H9 (cell line): ENCODE results near the gene MGAT4D. TPM values are rescaled to one million over a fixed set of nuclear protein-coding genes. Genes with fewer than 3 reads are reported as not detected.
"Not testable (repeated sequence)": the region's sequence is repeated elsewhere in the genome, so short reads cannot be mapped to it uniquely, and the experiment has no call there.

Experiments used
- DNase-seq: peaks from one replicate; pipeline ENCODE4 v3.0.0-alpha.2; 2017
- H2AFZ ChIP-seq: one replicate; pipeline ENCODE4 v1.6.1; 2013; ENCODE audit warnings: mild to moderate bottlenecking, low read length, control low read depth, moderate library complexity
- H2AK5ac ChIP-seq: 2 replicates; pipeline ENCODE4 v1.6.1; 2013; ENCODE audit warnings: low read length, control low read depth, mixed read lengths; ENCODE audit not compliant: insufficient read length
- H2BK120ac ChIP-seq: one replicate; pipeline ENCODE4 v1.6.1; 2013; ENCODE audit warnings: low read depth, mild to moderate bottlenecking, low read length, control low read depth, inconsistent platforms; ENCODE audit not compliant: poor library complexity, severe bottlenecking
- H2BK12ac ChIP-seq: 2 replicates; pipeline ENCODE4 v1.6.1; 2013; ENCODE audit warnings: low read length, control low read depth, mixed read lengths, low read depth; ENCODE audit not compliant: insufficient read length
- H2BK15ac ChIP-seq: 2 replicates; pipeline ENCODE4 v1.6.1; 2013; ENCODE audit warnings: low read depth, low read length, control low read depth
- H2BK20ac ChIP-seq: one replicate; pipeline ENCODE4 v1.6.1; 2013; ENCODE audit warnings: low read depth, mild to moderate bottlenecking, low read length, control low read depth, inconsistent platforms; ENCODE audit not compliant: poor library complexity, severe bottlenecking
- H2BK5ac ChIP-seq: 2 replicates; pipeline ENCODE4 v1.6.1; 2013; ENCODE audit warnings: low read length, control low read depth, mixed read lengths; ENCODE audit not compliant: insufficient read length
- H3K14ac ChIP-seq: 2 replicates; pipeline ENCODE4 v1.6.1; 2013; ENCODE audit warnings: low read length, control low read depth; ENCODE audit not compliant: insufficient read depth
- H3K18ac ChIP-seq: 2 replicates; pipeline ENCODE4 v1.6.1; 2013; ENCODE audit warnings: low read depth, mild to moderate bottlenecking, mixed read lengths, low read length, control low read depth; ENCODE audit not compliant: insufficient read length
- H3K23ac ChIP-seq: 2 replicates; pipeline ENCODE4 v1.6.1; 2013; ENCODE audit warnings: low read length, control low read depth, mixed read lengths, low read depth; ENCODE audit not compliant: insufficient read length
- H3K23me2 ChIP-seq: 2 replicates; pipeline ENCODE4 v1.6.1; 2013; ENCODE audit warnings: low read depth, mild to moderate bottlenecking, mixed read lengths, low read length, control low read depth; ENCODE audit not compliant: insufficient read length, poor library complexity, severe bottlenecking
- H3K27ac ChIP-seq: 2 replicates; pipeline ENCODE4 v1.5.1; 2013; ENCODE audit warnings: low read length, control low read depth, mixed read lengths, low read depth; ENCODE audit not compliant: insufficient read length
- H3K27me3 ChIP-seq: 2 replicates; pipeline ENCODE4 v1.6.1; 2013; ENCODE audit warnings: low read length, control low read depth, inconsistent platforms; ENCODE audit not compliant: insufficient read depth
- H3K4ac ChIP-seq: 2 replicates; pipeline ENCODE4 v1.6.1; 2013; ENCODE audit warnings: low read depth, mild to moderate bottlenecking, control low read depth, inconsistent platforms, low read length, moderate library complexity
- H3K4me1 ChIP-seq: 2 replicates; pipeline ENCODE4 v1.6.1; 2013; ENCODE audit warnings: low read length, control low read depth, inconsistent platforms; ENCODE audit not compliant: insufficient read depth
- H3K4me2 ChIP-seq: 2 replicates; pipeline ENCODE4 v1.6.1; 2013; ENCODE audit warnings: low read length, control low read depth, mixed read lengths; ENCODE audit not compliant: insufficient read length, insufficient read depth
- H3K56ac ChIP-seq: 2 replicates; pipeline ENCODE4 v1.6.1; 2013; ENCODE audit warnings: low read depth, mild to moderate bottlenecking, mixed read lengths, low read length, control low read depth; ENCODE audit not compliant: insufficient read length
- H3K79me1 ChIP-seq: 2 replicates; pipeline ENCODE4 v1.6.1; 2013; ENCODE audit warnings: low read depth, mild to moderate bottlenecking, moderate library complexity, low read length, control low read depth, inconsistent platforms; ENCODE audit not compliant: insufficient read depth, poor library complexity, severe bottlenecking
- H3K79me2 ChIP-seq: 2 replicates; pipeline ENCODE4 v1.6.1; 2013; ENCODE audit warnings: low read length, control low read depth, inconsistent platforms; ENCODE audit not compliant: insufficient read depth
- H3K9ac ChIP-seq: 2 replicates; pipeline ENCODE4 v1.6.1; 2013; ENCODE audit warnings: low read length, control low read depth, mixed read lengths; ENCODE audit not compliant: insufficient read length; ENCODE audit errors: extremely low read depth
- H3K9me3 ChIP-seq: one replicate; pipeline ENCODE4 v1.6.1; 2013; ENCODE audit warnings: low read depth, low read length, inconsistent platforms; ENCODE audit not compliant: control insufficient read depth
- H3T11ph ChIP-seq: one replicate; pipeline ENCODE4 v1.6.1; 2013; ENCODE audit warnings: mild to moderate bottlenecking, low read length, control low read depth, inconsistent platforms
- H4K20me1 ChIP-seq: one replicate; pipeline ENCODE4 v1.6.1; 2013; ENCODE audit not compliant: control insufficient read depth, insufficient read length, insufficient read depth
- H4K5ac ChIP-seq: 2 replicates; pipeline ENCODE4 v1.6.1; 2013; ENCODE audit warnings: low read depth, mild to moderate bottlenecking, mixed read lengths, low read length, control low read depth; ENCODE audit not compliant: insufficient read length
- H4K8ac ChIP-seq: replicated peaks from 2 replicates; pipeline ENCODE4 v1.6.1; 2013; ENCODE audit warnings: low read length, control low read depth, mixed read lengths, low read depth; ENCODE audit not compliant: insufficient read length
- H4K91ac ChIP-seq: 2 replicates; pipeline ENCODE4 v1.6.1; 2013; ENCODE audit warnings: low read depth, mild to moderate bottlenecking, moderate library complexity, mixed read lengths, low read length, control low read depth; ENCODE audit not compliant: insufficient read length
- H3K27ac Mint-ChIP-seq, 3 experiments: 2 replicates in 2 of 3; 3 replicates in 1 of 3; pipeline ENCODE4 v1.8.0; 2020 to 2021; ENCODE audit warnings: mixed read lengths in 3 of 3, mild to moderate bottlenecking in 1 of 3, moderate library complexity in 1 of 3
- H3K27me3 Mint-ChIP-seq: 2 replicates; pipeline ENCODE4 v1.8.0; 2021; ENCODE audit warnings: low read depth, mild to moderate bottlenecking, moderate library complexity, mixed read lengths
- H3K36me3 Mint-ChIP-seq, 3 experiments: 2 replicates in 2 of 3; 3 replicates in 1 of 3; pipeline ENCODE4 v1.8.0; 2020 to 2021; ENCODE audit warnings: low read depth in 3 of 3, mixed read lengths in 3 of 3; ENCODE audit not compliant: insufficient read depth in 1 of 3
- H3K4me1 Mint-ChIP-seq, 2 experiments: 2 replicates each; pipeline ENCODE4 v1.8.0; 2020; ENCODE audit warnings: mixed read lengths in 2 of 2
- H3K4me3 Mint-ChIP-seq, 2 experiments: 2 replicates in 1 of 2; 3 replicates in 1 of 2; pipeline ENCODE4 v1.8.0; 2020 to 2021; ENCODE audit warnings: mild to moderate bottlenecking in 2 of 2, mixed read lengths in 2 of 2, moderate library complexity in 1 of 2
- H3K9me3 Mint-ChIP-seq, 2 experiments: 2 replicates in 1 of 2; 3 replicates in 1 of 2; pipeline ENCODE4 v1.8.0; 2020; ENCODE audit warnings: mild to moderate bottlenecking in 2 of 2, mixed read lengths in 2 of 2, moderate library complexity in 1 of 2
- WGBS: extraction: QIAGEN DNeasy Blood & Tissue Kit; methylation state at CpG from one replicate; pipeline ENCODE4 v1.1.7; 2013; ENCODE audit warnings: missing lambda C conversion rate, low lambda C conversion rate, mixed read lengths; ENCODE audit not compliant: insufficient read length; ENCODE audit errors: extremely low coverage; 5-methylcytosine and 5-hydroxymethylcytosine counted together
- total RNA-seq: library from RNA; stranded (reverse); gene quantifications from 2 replicates; pipeline ENCODE4 v1.2.1, GENCODE V29; 2021
- TF ChIP-seq, protein P1 (sequence below): fragments of 200-600 bp; sonication (generic); conservative IDR thresholded peaks from 3 replicates; pipeline ENCODE4 v1.8.0; 2021; ENCODE audit warnings: antibody characterized with exemption, mild to moderate bottlenecking

MGAT4D gene
- total RNA-seq, 1 experiment from 2014 or later, result not detected

DNA sequence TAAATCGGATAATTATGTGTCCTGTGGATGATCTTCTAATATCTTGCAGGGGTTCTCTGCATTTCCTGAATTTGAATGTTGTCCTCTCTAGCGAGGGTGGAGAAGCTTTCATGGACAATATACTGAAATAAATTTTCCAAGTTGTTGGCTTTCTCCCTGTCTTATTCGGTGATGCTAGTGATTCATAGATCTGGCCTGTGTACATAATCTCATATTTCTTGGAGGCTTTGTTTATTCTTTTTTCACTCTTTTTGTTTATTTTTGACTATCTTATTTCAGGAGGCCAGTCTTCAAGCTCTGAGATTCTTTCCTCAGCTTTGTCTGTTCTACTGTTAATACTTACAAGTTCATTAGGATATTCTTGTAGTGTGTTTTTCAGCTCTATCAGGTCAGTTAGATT is 49.9 kb downstream of the MGAT4D start:
- H4K91ac ChIP-seq, result no peak overlapping the region
- no peak overlapping the region for H3K4ac ChIP-seq
- TF ChIP-seq, protein P1, sequence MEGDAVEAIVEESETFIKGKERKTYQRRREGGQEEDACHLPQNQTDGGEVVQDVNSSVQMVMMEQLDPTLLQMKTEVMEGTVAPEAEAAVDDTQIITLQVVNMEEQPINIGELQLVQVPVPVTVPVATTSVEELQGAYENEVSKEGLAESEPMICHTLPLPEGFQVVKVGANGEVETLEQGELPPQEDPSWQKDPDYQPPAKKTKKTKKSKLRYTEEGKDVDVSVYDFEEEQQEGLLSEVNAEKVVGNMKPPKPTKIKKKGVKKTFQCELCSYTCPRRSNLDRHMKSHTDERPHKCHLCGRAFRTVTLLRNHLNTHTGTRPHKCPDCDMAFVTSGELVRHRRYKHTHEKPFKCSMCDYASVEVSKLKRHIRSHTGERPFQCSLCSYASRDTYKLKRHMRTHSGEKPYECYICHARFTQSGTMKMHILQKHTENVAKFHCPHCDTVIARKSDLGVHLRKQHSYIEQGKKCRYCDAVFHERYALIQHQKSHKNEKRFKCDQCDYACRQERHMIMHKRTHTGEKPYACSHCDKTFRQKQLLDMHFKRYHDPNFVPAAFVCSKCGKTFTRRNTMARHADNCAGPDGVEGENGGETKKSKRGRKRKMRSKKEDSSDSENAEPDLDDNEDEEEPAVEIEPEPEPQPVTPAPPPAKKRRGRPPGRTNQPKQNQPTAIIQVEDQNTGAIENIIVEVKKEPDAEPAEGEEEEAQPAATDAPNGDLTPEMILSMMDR, result no peak
- Mint-ChIP-seq H3K27me3 (peaks cover 6% of the 10 kb centered on the region; the same call in 1 of the 2 replicates), H3K27ac (no peak overlapping the region), H3K4me1 (0 out of 4 replicates have a peak, but pooled peaks cover 0 to 3% of the 10 kb centered on the region in 2 experiments), H3K36me3 (no peaks in the 10 kb centered on the region), H3K4me3 (no peak overlapping the region), H3K9me3 (no peaks in the 10 kb centered on the region)
- no peak overlapping the region for H2AFZ ChIP-seq
- no peaks in the 10 kb centered on the region for H3K27me3 ChIP-seq
- no peak overlapping the region for H3K18ac ChIP-seq
- DNase-seq, result no peak
- H3K27ac ChIP-seq, result no peak overlapping the region
- no peak overlapping the region for H2BK20ac ChIP-seq
- no peak overlapping the region for H3T11ph ChIP-seq
- H2BK15ac ChIP-seq, result no peak overlapping the region
- H4K8ac ChIP-seq, result no peak overlapping the region
- H3K14ac ChIP-seq, result no peak overlapping the region
- no peaks in the 10 kb centered on the region for H3K79me2 ChIP-seq
- no peaks in the 10 kb centered on the region for H3K4me1 ChIP-seq
- H3K79me1 ChIP-seq, result no peaks in the 10 kb centered on the region
- no peak overlapping the region for H2BK120ac ChIP-seq
- no peaks in the 10 kb centered on the region for H3K23me2 ChIP-seq
- no peak overlapping the region for H2BK5ac ChIP-seq
- no CpG with 5 or more reads among the region's 3 CpGs for WGBS
- H2AK5ac ChIP-seq, result no peak overlapping the region
- H3K56ac ChIP-seq, result no peak overlapping the region
- no peak overlapping the region for H3K4me2 ChIP-seq
- no peaks in the 10 kb centered on the region for H3K9me3 ChIP-seq
- H3K23ac ChIP-seq, result no peak overlapping the region
- no peak overlapping the region for H2BK12ac ChIP-seq
- no peak overlapping the region for H3K9ac ChIP-seq
- H4K5ac ChIP-seq, result no peak overlapping the region
- H4K20me1 ChIP-seq, result no peaks in the 10 kb centered on the region

DNA sequence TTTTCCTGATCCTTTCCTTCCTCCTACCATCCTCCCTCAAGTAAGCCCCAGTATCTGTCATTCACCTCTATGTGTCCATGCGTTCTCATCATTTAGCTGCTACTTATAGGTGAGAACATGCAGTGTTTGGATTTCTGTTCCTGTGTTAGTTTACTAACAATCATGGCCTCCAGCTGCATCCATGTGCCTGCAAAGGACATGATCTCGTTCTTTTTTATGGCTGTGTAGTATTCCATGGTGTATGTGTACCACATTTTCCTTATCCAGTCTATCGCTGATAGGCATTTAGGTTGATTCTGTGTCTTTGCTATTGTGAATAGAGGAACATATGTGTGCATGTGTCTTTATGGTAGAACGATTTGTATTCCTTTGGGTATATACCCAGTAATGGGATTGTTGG is 53.7 kb downstream of the MGAT4D start:
- H3K9ac ChIP-seq, H4K91ac ChIP-seq, H3K23me2 ChIP-seq, H3K4me3 Mint-ChIP-seq, H3K9me3 ChIP-seq, H3K79me1 ChIP-seq, H2BK12ac ChIP-seq, H3K4ac ChIP-seq, DNase-seq, H3K4me2 ChIP-seq, H4K5ac ChIP-seq, H3K18ac ChIP-seq, H3K27me3 ChIP-seq, H2AFZ ChIP-seq, H2BK120ac ChIP-seq, H4K8ac ChIP-seq, H3K4me1 ChIP-seq, H4K20me1 ChIP-seq, H3T11ph ChIP-seq, H3K27ac ChIP-seq, H3K56ac ChIP-seq, H3K9me3 Mint-ChIP-seq, H2BK20ac ChIP-seq, H3K27ac Mint-ChIP-seq, H3K36me3 Mint-ChIP-seq, H3K79me2 ChIP-seq, H3K27me3 Mint-ChIP-seq, H2BK15ac ChIP-seq, H3K14ac ChIP-seq, H3K23ac ChIP-seq, H2AK5ac ChIP-seq, H2BK5ac ChIP-seq, H3K4me1 Mint-ChIP-seq: not testable (repeated sequence)
- WGBS, result no CpG with 5 or more reads among the region's 4 CpGs
